NCI-H345 (cell line): ENCODE measurements around the gene GLUL.
A peak's percentile ranks its signal among the peaks of the same experiment; 100 is the strongest.
"Not testable (repeated sequence)": the region's sequence is repeated elsewhere in the genome, so short reads cannot be mapped to it uniquely, and the experiment has no call there.

Experiments
- DNase-seq: peaks from one replicate; lab custom pipeline; 2025; lab: John Stamatoyannopoulos, UW

GLUL gene

DNA sequence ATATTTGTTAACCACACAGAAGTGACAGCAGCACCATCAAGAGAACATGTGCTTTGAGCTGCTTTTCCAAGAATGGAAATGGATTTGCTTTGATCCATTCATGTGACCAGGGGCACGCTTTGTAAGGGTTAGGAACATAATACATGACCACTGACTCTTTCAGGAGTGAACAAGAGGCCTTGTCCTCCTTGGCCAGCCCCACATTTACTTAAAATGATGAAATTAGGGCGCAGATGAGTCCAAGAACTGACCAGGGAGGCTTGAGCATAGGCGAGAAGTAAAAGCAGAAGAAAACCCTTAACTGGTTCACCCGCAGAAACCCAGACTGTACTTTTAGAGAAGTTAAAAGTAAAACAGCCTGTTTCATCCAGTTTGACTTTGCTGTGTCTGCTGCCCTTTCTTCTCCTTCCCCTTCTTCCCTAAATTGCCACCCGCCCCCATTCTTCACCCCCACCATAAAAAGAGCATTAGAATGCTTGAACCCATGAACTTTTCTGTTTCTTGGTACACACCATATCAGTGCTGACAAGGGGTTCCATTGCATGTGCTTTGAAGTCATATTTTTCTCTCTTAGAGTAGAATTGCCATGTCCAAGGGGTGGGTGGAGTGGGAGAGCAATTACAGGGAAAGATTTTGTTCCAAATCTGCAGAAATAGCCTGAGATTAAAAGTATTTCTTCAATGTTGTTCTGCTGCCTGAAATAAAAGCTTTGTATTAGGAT lies 2.6 kb upstream of the GLUL start:
- no peak for DNase-seq

DNA sequence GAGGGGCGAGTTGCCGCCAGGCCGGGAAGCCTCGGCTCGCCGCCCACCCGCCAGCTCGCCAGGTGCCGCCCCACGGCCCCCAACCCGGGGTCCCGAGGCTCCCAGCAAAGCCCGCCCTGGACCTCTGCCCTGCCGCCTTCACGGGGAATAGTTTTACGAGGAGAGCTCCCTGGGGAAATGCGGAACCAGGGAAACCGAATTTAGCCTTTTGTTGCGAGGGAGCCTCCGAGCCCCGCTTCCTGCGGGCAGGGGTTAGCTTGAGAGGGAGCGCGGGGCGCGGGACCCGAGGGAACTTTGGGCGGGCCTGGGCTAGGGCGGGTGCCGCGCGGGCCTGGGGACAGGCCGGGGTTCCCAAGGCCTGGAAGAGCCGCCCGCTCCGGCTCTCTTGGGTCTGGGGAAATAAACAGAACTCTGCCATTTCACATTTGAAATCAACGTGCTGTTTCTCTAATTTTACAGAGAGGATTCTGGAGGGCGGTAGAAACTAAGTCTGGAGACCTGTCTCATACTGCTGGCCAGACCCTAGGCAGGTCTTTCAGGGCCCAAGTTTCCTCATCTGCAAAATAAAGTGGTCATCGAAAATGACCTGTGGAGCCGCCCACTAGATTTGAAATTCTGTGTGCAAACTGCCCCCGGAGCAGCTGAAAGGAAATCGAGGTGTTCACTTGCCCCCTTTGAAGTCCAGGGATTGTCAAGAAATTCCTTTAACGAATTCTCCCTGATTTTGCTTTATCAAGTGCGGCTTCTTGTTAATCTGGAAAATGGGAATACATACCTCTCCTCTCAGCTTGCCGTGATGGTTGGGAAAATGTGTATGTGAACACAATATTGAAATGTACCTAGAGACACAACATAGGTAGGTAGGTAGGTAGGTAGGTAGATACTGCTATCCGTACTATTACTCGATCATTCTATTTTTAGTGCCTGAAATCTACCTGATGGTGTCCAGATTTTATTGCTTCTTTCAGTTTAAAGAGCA lies 749 bp upstream of the GLUL start:
- DNase-seq = peak; percentile 78

DNA sequence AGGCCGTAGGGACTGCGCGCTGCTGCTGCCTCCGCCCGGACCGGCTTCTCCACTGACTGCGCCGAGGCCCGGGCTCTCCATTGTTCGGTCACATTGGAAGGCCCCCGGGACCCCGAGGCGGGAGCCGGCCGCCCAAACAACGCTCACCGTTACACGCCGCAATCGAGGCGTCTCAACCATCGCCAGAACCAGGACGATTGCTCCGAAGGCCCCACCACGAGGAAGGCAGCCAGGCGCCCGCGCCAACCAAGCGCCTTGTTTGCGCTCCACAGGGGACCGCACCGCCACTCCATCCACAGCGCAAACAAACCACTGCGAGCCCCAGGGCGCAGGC lies 595 bp downstream of the GLUL start:
- DNase-seq = peak; percentile 82

DNA sequence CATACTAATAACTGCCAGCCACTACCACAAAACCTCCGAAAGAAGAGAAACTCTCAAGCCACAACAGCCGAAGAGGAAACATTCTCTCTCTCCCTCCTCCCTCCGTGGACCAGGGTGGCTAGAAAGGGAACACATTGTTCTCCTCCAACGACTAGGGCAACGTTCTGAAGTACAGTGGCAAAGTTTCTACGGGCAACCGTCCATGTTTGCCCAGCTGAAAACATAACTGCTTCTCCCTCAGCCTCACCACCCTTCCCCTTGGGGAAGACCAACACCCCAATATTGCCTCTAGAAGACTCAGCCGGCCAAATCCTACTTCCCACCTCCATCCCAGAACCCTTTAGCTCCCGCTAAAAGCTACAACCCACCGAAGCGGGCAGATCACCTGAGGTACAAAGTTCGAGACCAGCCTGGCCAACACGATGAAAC lies 2.0 kb downstream of the GLUL start:
- peak; percentile 6 for DNase-seq

DNA sequence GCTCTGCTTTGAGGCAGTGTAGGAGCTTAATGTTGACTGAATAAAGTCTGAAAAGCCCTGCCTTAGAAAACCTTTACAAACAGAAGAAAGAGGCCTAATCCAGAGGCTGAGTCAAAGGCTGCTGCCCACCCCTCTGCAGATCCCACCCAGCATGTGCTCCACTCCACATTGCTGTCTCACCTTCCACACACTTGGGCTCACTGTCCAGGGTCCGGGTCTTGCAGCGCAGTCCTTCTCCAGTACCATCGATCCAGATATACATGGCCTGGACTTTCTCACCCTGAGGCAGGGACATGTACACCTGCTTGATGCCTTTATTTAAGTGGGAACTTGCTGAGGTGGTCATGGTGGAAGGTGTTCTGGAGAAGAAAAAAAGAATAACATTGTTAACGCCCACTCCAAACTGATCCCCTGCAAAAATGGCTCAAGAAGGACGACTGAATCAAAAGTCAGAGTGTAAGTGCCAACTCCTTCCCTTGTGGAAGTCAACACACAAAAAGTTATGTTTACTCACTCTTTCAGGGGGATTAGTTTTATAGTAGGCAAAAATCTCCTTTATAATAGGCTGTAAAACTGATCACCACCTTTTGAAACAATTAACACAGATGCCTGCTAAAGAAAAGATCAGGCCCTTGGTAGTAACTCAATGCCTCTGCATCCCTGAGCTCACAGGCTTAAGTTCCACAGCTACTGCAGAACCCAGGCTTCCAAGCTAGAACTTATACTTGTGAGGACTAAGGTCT lies 3.0 kb downstream of the GLUL start:
- no peak for DNase-seq

DNA sequence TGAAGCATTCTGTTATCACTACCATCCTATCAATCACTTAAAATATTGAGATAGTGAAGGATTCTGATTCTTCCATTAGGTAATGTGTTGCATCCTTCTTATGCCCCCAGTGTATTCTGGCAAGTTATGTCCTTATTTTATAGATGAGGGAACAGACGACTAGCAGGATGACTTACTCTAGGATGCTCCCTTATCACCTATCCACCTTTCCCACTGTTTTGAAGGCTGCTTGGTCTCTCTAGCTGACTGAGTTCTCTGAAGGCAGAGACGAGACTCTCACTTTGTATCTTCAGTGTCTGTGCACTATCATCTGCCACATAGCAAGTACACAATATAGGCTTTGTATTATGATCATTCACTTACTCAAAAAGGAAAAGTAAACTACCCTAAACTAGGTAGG lies 4.0 kb downstream of the GLUL start:
- DNase-seq = no peak

DNA sequence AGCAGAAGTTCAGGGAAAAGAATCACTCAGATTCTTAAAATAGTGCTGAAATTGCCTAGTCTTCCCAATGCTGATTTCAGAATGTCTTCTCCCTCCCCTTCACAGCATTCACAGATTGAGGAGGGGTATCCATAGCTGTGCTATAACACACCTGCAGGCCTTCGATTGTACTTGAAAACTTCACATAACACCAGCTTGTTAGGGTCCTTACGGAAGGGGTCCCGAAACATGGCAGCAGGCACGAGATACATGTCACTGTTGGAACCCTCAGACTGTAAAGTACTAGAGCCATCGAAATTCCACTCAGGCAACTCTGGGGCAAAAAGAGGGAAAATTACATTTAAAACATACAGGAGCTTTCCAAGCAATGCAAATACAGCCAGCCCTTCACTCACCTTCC lies 4.6 kb downstream of the GLUL start:
- DNase-seq = no peak

DNA sequence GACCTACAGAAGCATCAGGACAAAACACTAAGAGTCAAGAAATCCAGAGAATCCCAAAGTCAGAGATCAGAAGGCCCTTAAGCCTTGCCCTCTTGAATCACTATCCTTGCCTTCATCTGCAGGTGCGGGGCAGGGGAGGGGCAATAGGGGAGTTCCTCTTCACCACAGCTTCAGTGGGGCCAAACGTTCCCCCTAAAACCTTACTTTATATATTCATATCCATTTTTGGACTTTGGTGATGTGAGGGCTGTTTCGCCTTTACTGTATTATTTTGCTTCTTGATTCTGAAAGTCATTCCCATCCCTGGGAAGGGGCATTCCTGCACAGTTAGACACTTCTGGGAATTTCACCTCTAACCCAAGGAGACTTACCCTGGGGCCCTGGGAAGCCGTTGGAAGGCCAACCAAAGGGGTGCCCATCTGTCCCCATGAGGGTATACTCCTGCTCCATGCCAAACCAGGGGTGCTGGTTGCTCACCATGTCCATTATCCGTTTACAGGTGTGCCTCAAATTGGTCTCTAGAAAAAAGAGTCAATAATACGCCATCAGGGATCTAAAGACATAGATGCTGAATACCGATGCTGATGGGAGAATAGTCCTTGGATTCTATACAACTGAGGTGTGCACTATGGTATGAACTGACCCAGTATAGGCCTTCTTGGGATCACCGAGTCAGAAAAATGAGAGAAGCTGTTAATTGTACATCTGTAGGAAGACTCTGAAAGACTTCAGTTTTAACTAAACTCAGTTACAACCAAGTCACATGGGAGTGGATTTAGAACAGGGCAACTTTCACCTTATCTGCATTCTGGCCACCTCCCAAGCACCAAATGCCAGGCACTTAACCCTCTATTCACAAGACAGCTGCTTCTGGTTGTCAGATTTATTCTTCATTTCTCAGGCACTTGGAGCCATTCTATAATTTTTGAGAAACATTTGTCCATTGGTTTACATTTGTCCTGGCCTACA lies 5.4 kb downstream of the GLUL start:
- DNase-seq = no peak

DNA sequence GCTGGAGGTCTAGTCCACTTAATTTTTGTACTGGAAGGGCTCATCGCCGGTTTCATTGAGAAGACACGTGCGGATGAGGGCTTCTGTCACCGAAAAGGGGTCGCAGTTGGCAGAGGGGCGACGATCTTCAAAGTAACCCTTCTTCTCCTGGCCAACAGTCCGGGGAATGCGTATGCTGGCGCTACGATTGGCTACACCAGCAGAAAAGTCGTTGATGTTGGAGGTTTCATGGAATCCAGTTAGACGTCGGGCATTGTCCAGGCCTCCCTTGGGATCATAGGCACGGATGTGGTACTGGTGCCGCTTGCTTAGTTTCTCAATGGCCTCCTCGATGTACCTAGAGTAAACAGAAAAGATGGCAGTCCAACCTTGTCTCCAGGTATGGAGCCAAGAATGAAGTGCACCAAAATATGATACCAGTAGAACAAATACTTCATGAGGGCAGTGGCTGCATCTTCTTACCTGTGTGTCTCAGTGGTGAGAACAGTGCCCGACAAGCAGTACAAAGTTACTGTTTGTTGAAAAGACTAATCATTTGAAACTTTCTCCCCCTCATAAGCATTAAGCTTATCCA lies 7.1 kb downstream of the GLUL start:
- no peak for DNase-seq

DNA sequence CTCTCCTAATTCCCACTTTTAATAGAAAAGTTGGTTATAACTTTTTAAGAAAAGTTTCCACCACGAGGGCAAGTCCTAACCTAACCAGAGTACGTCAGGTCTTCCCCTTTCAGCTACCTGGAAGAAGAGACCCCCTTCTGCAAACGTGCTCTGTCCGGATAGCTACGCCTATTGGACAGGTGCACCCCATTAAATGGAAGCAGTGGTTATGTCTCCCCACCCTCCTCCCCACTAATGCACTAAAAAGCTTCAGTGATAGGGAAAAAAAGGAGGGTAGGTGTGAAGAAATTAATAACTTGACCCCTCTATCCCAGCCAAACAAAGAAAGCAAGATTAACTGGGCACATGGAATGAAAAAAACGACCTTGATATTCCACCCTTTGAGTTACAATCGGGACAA lies 7.7 kb downstream of the GLUL start:
- DNase-seq = no peak

DNA sequence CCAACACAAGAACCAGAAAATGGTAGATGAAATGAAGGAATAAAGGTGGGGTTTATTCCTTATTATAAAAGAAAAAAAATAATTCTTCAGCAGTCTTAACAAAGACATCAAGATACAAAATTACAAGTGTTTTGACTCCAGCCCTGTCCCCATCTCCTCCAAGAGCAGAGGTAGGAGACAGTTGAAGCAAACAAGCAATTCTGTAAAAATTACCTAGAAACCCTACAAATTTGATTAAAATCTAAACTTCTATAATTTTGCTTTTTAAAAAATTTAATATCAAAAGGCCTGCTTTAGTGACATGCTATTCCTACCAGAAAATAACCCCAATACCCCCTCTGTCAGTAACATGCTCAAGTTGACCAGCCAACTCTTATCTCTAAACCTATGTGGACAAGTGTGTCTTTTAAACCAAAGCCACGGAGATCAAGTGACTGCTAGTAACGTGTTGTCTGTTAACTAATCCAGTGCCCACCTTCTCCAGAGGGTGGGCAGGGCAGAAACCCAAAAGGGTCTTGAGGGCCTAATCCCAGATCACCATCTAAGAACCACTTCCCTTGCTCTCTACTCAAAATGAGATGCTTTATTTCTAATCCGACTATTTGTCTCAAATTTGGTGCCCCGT lies 8.4 kb downstream of the GLUL start:
- no peak for DNase-seq

DNA sequence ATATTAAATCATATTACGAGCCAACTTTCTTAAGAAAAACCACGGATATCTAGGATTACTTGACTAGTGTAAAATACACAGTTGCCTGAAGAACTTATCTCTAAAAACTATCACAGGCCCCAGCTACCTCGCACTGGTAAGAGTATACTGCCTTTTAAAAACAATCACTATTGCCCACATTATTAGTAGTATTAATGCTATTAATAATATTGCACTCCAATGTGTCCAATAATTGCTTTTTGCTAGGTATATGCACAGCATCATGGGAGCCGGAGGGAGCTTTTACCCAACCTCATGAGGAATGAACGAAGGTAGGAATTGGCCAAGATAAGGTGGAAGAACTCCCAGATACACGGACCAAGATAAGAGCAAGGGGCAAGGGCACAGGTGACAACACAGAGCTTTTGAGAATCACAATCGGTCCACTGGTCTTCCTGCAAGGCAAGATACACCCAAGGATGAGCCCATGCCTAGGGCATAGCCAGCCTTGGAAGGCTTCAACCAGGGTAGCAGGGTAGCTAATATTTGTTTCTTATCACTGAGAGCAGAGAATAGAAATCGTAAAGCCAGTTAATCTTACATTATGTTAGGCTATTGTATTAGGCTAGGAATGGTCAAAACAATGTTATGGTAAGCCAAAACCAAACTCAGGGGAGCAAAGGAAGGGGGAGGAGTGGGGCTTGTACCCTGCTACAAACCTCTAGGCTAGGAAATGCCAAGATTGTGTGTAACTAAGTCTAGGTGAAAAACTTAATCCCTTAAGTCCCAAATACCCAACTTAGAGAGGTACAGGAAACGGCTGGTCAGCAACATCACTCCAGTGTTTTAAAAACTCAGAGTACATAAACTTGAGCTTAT lies 9.4 kb downstream of the GLUL start:
- no peak for DNase-seq

DNA sequence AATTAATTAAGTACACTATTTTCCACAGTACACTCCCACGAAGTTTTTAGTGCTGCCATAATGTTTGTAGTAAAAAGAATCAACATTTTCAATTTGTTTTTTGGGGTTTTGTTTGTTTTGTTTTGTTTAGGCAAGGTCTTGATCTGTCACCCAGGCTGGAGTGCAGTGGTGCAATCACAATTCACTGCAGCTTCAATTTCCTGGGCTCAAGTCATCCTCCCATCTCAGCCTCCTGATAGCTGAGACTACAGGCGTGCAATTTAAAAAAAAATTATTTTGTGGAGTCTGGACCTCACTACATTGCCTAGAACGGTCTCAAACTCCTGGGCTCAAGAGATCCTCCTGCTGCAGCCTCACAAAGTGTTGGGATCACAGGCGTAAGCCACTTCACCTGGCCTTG lies 11.4 kb downstream of the GLUL start:
- DNase-seq = no peak

DNA sequence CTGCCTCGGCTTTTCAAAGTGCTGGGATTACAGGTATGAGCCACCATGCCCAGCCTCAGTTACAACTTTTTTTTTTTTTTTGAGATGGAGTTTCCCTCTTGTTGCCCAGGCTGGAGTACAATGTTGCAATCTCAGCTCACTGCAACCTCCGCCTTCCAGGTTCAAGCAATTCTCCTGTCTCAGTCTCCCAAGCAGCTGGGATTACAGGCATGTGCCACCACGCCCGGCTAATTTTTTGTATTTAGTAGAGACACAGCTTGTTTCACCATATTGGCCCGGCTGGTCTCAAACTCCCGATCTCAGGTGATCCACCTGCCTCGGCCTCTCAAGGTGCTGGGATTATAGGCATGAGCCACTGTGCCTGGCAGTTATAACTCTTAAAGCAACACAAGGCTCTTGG lies 11.8 kb downstream of the GLUL start:
- not testable (repeated sequence) for DNase-seq

DNA sequence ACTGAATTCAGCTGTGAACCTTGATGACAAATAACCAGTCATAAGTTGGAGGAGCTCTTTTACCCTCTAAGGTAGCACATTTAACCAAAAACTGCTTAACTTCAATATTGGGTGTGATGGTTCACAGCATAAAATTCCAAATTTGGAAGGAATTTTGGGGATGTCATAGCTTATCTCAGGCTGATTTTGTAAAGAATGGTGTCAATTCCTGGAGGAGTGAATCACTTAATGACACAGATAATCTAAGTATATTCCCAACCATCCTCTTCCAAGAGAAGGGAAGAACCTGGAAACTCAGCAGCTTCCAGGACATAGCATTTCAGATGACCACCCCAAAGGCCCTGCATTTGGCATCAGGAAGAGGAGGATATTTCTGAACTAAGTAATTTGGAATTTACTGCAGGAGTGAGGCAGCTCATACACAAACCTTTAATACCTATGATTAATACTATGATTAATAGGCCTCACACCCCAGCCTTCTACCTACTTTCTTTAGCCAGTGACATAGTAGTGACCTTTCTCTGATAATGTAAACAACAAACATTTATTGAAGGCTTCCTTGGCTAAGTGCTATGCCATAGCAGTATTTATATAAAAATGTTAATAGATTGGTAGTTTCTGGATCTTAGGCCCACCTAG lies 14.5 kb downstream of the GLUL start:
- DNase-seq = no peak

DNA sequence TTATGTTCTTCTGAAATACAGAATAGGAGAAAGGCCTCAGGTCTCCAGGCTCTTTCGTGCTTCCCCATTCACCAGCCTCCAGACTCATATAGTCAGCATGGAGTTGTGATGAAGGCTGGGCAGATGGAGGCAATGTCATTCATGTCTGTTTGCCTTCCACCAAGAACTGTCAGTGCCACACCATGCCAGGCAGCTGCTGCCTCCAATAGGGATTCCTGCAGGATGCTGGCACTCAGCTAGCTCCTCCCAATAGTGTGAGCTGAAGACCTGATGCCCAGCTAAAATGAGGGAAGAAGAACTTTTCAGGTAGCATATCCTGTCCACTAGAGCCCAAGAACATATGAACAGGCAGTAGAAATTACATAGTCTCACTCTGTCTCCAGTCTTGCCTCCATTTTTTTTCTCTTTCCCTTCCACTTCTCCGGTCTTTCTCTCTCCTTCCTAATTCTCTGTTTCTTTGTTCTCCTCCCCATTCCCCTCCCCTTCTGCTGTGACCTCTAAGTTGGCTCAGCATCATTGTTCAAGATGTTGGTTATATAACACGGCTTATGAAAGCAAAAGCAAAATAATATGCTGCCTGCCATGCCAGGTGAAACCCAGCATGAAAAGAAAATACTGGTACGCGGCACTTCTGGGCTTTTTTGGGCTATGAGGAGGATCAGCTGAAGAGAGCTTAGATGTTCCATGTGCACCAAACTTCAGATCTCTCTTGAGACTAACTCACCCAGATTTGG lies 17.3 kb downstream of the GLUL start:
- DNase-seq = no peak

DNA sequence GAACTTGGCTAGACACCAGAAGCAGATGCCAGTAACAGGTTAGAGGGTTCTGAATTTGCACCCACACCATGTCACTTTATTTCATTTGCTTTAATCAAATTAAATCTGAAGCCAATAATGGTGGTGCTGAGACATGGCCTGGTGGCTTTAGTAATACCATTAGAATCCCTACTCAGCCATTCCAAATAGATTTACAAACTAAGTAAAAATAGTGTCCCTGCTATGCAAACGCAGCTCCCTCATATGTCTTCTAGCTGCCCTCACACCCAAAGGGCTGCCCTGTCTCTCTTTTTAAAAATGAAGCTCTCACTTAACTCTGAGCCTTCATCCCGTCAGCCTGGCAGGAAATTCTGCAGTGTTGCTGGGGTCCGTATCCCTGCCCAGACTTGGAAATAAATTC lies 21.1 kb downstream of the GLUL start:
- no peak for DNase-seq

DNA sequence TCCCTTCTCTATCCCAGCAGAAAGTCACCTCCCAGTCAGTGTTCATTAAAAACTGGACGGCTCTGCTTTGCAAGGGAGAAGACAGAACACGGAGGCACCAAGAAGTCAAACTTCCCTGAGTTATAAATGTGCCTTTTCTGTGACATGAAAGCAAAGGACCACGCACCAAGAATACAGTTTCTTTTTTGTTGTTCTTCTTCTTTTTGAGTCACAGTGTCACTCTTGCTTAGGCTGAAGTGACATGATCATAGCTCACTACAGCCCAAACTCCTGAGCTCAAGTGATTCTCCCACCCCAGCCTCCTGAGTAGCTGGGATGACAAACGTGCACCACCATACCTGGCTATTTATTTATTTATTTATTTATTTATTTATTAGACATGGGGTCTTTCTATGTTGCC lies 22.7 kb downstream of the GLUL start:
- DNase-seq = no peak

DNA sequence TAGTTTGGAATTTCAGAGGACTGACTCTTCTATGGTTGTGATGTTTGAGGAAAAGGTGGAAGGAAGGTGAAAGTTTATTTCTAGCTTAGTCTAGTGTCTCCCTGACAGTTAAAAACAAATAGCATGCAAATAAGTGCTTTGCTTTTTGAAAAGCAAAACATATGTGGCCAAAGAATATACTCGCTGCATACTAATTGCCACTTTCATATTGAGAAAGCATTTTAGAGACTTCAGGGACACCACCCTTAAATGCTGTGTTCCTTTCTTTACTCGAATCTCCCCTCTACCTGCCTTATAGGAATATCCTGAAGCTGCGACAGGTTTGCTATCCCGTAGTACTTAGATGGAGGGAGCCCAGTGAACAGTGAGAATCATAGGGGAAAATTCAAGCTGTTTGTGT lies 23.2 kb downstream of the GLUL start:
- no peak for DNase-seq
